Naive thymus-derived CD8-positive, alpha-beta T cell (primary cell): Measurements from ENCODE around the gene CLEC4D. TPM values are rescaled to one million over a fixed set of nuclear protein-coding genes. Genes with fewer than 3 reads are reported as not detected.
A peak's percentile ranks its signal among the peaks of the same experiment; 100 is the strongest.

Experiments used
- ATAC-seq, 2 donors: fragments of 150-1000 bp; cut with Tn5 transposase in 1 of 2; sonication (Bioruptor Pico), chemical (Tn5 transposase) in 1 of 2; 1 replicate in 1 of 2; 2 replicates in 1 of 2; pipeline ENCODE4 v1.10.0; 2021; ENCODE audit warnings: mild to moderate bottlenecking in 2 of 2, moderate library complexity in 2 of 2
- POLR2A ChIA-PET: fragments of 350-600 bp; sonication (Branson Sonifier 250); formaldehyde crosslinking; loops from one replicate; lab custom pipeline; 2021; ENCODE audit warnings: antibody characterized with exemption; lab: Charles Lee
- DNase-seq, 10 donors: peaks; one replicate each; pipeline versions ENCODE4 v3.0.0 to v3.0.0-alpha.2; 2020 to 2022
- H3K27ac Mint-ChIP-seq, 10 donors: one replicate each; pipeline ENCODE4 v1.8.0; 2020 to 2022; ENCODE audit warnings: mild to moderate bottlenecking in 10 of 10, mixed read lengths in 10 of 10, moderate library complexity in 4 of 10, inconsistent platforms in 1 of 10
- H3K27me3 Mint-ChIP-seq, 5 donors: one replicate each; pipeline ENCODE4 v1.8.0; 2021 to 2022; ENCODE audit warnings: mixed read lengths in 5 of 5
- H3K36me3 Mint-ChIP-seq, 3 donors: one replicate each; pipeline ENCODE4 v1.8.0; 2020 to 2022; ENCODE audit warnings: mixed read lengths in 3 of 3, mild to moderate bottlenecking in 2 of 3, inconsistent platforms in 1 of 3
- H3K4me1 Mint-ChIP-seq, 4 donors: one replicate each; pipeline ENCODE4 v1.8.0; 2021 to 2022; ENCODE audit warnings: mixed read lengths in 4 of 4
- H3K4me3 Mint-ChIP-seq, 10 donors: one replicate each; pipeline ENCODE4 v1.8.0; 2020 to 2022; ENCODE audit warnings: mild to moderate bottlenecking in 10 of 10, mixed read lengths in 10 of 10, moderate library complexity in 6 of 10, inconsistent platforms in 1 of 10
- H3K9me3 Mint-ChIP-seq, 9 donors: one replicate each; pipeline ENCODE4 v1.8.0; 2020 to 2022; ENCODE audit warnings: mixed read lengths in 9 of 9, mild to moderate bottlenecking in 3 of 9, inconsistent platforms in 1 of 9, moderate library complexity in 1 of 9
- polyA plus RNA-seq, 3 donors: library from polyadenylated mRNA; unstranded; fragments of 300-500 nt; fragmentation: Illumina TruSeq; gene quantifications; one replicate each; pipeline ENCODE4 v1.2.3, GENCODE V29; 2021
- total RNA-seq, 8 experiments: library from RNA in 2 of 8; stranded (reverse) in 2 of 8; gene quantifications; one replicate each; pipeline ENCODE4 v1.2.3 and lab custom pipeline; 2021 to 2026

Gene CLEC4D
- total and polyA plus RNA-seq, 5 experiments from 2014 or later: not detected

DNA sequence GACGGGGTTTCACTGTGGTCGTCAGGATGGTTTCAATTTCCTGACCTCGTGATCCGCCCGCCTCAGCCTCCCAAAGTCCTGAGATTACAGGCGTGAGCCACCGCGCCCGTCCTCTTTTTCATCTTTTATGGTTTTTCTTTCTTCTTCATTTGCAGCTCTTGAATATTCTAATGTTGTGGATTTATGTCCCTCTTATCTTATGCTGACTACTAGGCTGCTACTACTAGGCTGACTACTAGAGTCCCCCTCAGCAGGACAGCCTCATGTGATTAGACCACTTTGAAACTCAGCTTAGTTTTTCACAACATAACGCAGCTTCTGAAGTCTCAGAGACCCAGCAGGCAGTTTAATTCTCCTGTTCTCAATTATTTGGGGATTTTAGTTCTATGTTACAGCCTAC, 28.3 kb downstream of the CLEC4D start:
- DNase-seq (no peak), ATAC-seq (no peak)
- Mint-ChIP-seq H3K27ac (no peak overlapping the region), H3K4me1 (peaks cover 0 to 13% (median 0%) of the 10 kb centered on the region in 4 donors), H3K27me3 (peaks cover 10 to 25% (median 19%) of the 10 kb centered on the region in 5 donors), H3K4me3 (no peak overlapping the region), H3K36me3 (peaks cover 0 to 1% (median 0%) of the 10 kb centered on the region in 3 donors), H3K9me3 (peaks cover 0 to 3% (median 0%) of the 10 kb centered on the region in 9 donors)
- POLR2A ChIA-PET: no interaction called here

DNA sequence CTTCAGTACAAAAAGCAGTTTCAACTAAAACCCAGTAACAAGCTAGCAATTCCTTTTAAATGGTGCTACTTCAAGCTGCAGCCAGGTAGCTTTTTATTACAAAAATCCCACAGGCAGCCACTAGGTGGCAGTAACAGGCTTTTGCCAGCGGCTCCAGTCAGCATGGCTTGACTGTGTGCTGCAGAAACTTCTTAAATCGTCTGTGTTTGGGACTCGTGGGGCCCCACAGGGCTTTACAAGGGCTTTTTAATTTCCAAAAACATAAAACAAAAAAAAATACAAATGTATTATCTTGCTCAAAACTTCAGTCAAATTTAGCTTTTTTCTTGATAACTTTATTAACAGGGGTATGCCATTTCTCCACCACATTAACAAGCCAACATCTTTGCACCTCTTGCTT, 31.0 kb downstream of the CLEC4D start:
- H3K27me3 Mint-ChIP-seq: peaks cover 10 to 24% (median 15%) of the 10 kb centered on the region in 5 donors
- H3K4me1 Mint-ChIP-seq: peaks cover 0 to 13% (median 0%) of the 10 kb centered on the region in 4 donors
- H3K4me3 Mint-ChIP-seq: peak overlapping the region in 5 of 10 donors; percentile 0 to 56 (median 22)
- H3K9me3 Mint-ChIP-seq: peaks cover 0 to 3% (median 0%) of the 10 kb centered on the region in 9 donors
- peak; percentile 84 to 87 for ATAC-seq
- peaks cover 0 to 1% (median 0%) of the 10 kb centered on the region in 3 donors for H3K36me3 Mint-ChIP-seq
- no peak overlapping the region for H3K27ac Mint-ChIP-seq
- peak; percentile 38 to 81 (median 70) for DNase-seq
- POLR2A ChIA-PET: no interaction called here

GRCh38 chr12:8546591-8546990, 33.3 kb downstream of the CLEC4D start:
- H3K27ac Mint-ChIP-seq: no peak overlapping the region
- ATAC-seq: no peak
- H3K9me3 Mint-ChIP-seq: peaks cover 0 to 2% (median 0%) of the 10 kb centered on the region in 9 donors
- DNase-seq: no peak
- H3K4me1 Mint-ChIP-seq: peaks cover 0 to 7% (median 0%) of the 10 kb centered on the region in 4 donors
- H3K27me3 Mint-ChIP-seq: peaks cover 2 to 9% (median 4%) of the 10 kb centered on the region in 5 donors
- POLR2A ChIA-PET: no interaction called here
- H3K4me3 Mint-ChIP-seq: no peak overlapping the region
- no peaks in the 10 kb centered on the region for H3K36me3 Mint-ChIP-seq

- no peak for DNase-seq
- H3K4me1 Mint-ChIP-seq: peaks cover 0 to 6% (median 0%) of the 10 kb centered on the region in 4 donors
- no peaks in the 10 kb centered on the region for H3K36me3 Mint-ChIP-seq
- POLR2A ChIA-PET: no interaction called here
- no peaks in the 10 kb centered on the region for H3K9me3 Mint-ChIP-seq
- ATAC-seq: no peak
- no peak overlapping the region for H3K4me3 Mint-ChIP-seq
- H3K27me3 Mint-ChIP-seq: peaks cover 0 to 5% (median 3%) of the 10 kb centered on the region in 5 donors
- H3K27ac Mint-ChIP-seq: no peak overlapping the region
These were observed 34.3 kb downstream of the CLEC4D start for GRCh38 chr12:8547645-8548044.

DNA sequence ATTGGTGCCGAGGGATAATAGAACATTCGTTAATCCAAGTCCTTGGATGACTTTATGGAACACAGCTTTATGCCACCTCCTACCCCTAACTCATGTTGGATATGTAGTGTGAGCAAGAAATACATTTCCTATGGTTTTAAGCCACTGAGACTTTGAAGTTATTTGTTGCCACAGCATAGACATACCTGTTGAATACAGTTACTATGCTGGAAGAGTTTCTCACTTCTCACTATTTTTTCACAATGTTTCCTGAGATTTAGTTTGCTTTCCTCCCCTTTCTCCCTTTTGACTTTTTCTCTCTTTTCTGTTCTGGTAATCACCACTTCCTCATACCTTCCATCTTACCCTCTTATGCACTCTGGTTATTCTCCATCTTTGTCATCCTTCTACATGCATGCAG, 34.9 kb downstream of the CLEC4D start:
- H3K27me3 Mint-ChIP-seq: peaks cover 0 to 5% (median 3%) of the 10 kb centered on the region in 5 donors

GRCh38 chr12:8549381-8549780, 36.1 kb downstream of the CLEC4D start:
- ATAC-seq (no peak), DNase-seq (no peak)
- H3K27ac Mint-ChIP-seq: no peak overlapping the region
- no peaks in the 10 kb centered on the region for H3K36me3 Mint-ChIP-seq
- POLR2A ChIA-PET: no interaction called here
- H3K27me3 Mint-ChIP-seq: peaks cover 0 to 5% (median 0%) of the 10 kb centered on the region in 5 donors
- no peak overlapping the region for H3K4me3 Mint-ChIP-seq
- no peaks in the 10 kb centered on the region for H3K9me3 Mint-ChIP-seq
- peaks cover 0 to 4% (median 0%) of the 10 kb centered on the region in 4 donors for H3K4me1 Mint-ChIP-seq

More for the DNA sequence above, 34.9 kb downstream of the CLEC4D start:
- no peaks in the 10 kb centered on the region for H3K36me3 Mint-ChIP-seq
- DNase-seq: no peak
- no peak overlapping the region for H3K4me3 Mint-ChIP-seq
- peaks cover 0 to 6% (median 0%) of the 10 kb centered on the region in 4 donors for H3K4me1 Mint-ChIP-seq
- no peak for ATAC-seq
- no peak overlapping the region for H3K27ac Mint-ChIP-seq
- H3K9me3 Mint-ChIP-seq: no peaks in the 10 kb centered on the region
- POLR2A ChIA-PET: no interaction called here

GRCh38 chr12:8553088-8553627, 39.9 kb downstream of the CLEC4D start:
- Mint-ChIP-seq H3K27me3 (peaks cover 0 to 3% (median 0%) of the 10 kb centered on the region in 5 donors), H3K36me3 (no peaks in the 10 kb centered on the region), H3K27ac (no peak overlapping the region), H3K9me3 (no peaks in the 10 kb centered on the region), H3K4me3 (no peak overlapping the region), H3K4me1 (no peaks in the 10 kb centered on the region)
- no peak for ATAC-seq
- POLR2A ChIA-PET: no interaction called here
- no peak for DNase-seq

DNA sequence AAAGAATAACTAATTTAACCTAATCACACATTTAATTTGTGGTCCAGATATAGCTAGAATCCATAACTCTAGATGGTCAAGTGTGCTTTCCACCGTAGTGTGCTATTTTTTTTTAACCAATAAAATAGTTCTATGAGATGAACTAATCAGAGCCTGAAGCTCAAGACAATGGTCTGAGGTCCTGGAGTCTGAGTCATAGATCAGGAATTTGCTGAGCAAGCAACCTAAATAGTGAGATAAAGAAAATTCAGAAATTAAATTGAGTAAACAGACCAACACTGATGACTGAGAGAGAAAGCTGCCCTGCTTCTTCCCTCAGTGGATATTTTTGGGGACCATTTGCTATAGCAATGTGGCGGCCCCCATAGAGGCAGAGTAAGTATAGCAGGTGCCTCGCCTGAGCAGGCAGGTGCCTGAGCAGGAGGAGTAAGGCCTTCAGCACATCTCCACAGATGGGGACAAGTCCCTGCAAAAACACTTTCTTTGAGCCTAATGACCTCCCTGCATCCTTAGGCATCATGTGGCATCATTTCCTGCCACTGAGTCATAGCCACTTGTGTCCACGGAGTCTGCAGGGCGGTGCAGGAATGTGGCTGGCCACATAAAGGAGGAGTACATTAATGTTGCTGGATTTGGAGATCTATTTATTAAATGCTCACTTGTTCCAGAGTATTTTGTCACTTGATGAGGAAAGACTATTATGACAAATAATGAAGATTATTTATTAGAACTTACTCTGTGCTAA, 41.3 kb downstream of the CLEC4D start:
- DNase-seq (no peak), ATAC-seq (no peak)
- Mint-ChIP-seq H3K4me3 (no peak overlapping the region), H3K9me3 (no peaks in the 10 kb centered on the region), H3K27ac (no peak overlapping the region), H3K36me3 (no peaks in the 10 kb centered on the region), H3K4me1 (no peaks in the 10 kb centered on the region), H3K27me3 (peaks cover 0 to 3% (median 0%) of the 10 kb centered on the region in 5 donors)
- POLR2A ChIA-PET: no interaction called here

GRCh38 chr12:8556531-8557097, 43.3 kb downstream of the CLEC4D start:
- POLR2A ChIA-PET: no interaction called here
- no peaks in the 10 kb centered on the region for H3K4me1 Mint-ChIP-seq
- peaks cover 0 to 3% (median 3%) of the 10 kb centered on the region in 5 donors for H3K27me3 Mint-ChIP-seq
- ATAC-seq (no peak), DNase-seq (no peak)
- H3K4me3 Mint-ChIP-seq: no peak overlapping the region
- H3K9me3 Mint-ChIP-seq: peaks cover 0 to 12% (median 0%) of the 10 kb centered on the region in 9 donors
- no peak overlapping the region for H3K27ac Mint-ChIP-seq
- H3K36me3 Mint-ChIP-seq: peaks cover 0 to 2% (median 0%) of the 10 kb centered on the region in 3 donors

- ATAC-seq (no peak), DNase-seq (no peak)
- peaks cover 0 to 5% (median 3%) of the 10 kb centered on the region in 5 donors for H3K27me3 Mint-ChIP-seq
- no peak overlapping the region for H3K27ac Mint-ChIP-seq
- POLR2A ChIA-PET: no interaction called here
- peaks cover 0 to 16% (median 2%) of the 10 kb centered on the region in 3 donors for H3K36me3 Mint-ChIP-seq
- H3K4me3 Mint-ChIP-seq: no peak overlapping the region
- peaks cover 4 to 25% (median 13%) of the 10 kb centered on the region in 9 donors for H3K9me3 Mint-ChIP-seq
- no peaks in the 10 kb centered on the region for H3K4me1 Mint-ChIP-seq
These were observed 46.4 kb downstream of the CLEC4D start for GRCh38 chr12:8559676-8560075.

DNA sequence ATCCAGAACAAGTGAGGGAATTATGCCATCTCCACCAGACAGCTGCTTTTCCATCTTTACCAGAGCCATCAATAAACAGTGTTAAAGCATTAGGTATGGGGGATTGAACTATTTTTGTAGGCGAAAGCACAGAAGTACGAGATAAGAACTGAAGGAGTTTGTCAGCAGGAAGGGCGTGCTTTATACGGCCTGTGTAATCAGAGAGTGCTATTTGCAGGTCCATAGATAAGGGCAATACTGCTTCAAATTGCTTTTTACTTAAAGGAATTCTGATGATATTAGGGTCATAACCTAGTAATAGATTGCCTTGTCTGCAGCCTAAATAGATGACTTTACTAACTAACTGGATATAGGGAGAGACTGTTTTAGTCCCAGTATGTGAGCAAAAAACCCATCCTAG, 47.7 kb downstream of the CLEC4D start:
- Mint-ChIP-seq H3K4me1 (no peaks in the 10 kb centered on the region), H3K4me3 (no peak overlapping the region), H3K27ac (no peak overlapping the region), H3K36me3 (peaks cover 0 to 16% (median 2%) of the 10 kb centered on the region in 3 donors), H3K9me3 (peaks cover 4 to 25% (median 13%) of the 10 kb centered on the region in 9 donors), H3K27me3 (peaks cover 0 to 7% (median 3%) of the 10 kb centered on the region in 5 donors)
- ATAC-seq (no peak), DNase-seq (no peak)
- POLR2A ChIA-PET: no interaction called here

GRCh38 chr12:8562310-8562709, 49.0 kb downstream of the CLEC4D start:
- H3K27me3 Mint-ChIP-seq: peaks cover 0 to 8% (median 3%) of the 10 kb centered on the region in 5 donors
- no peak overlapping the region for H3K27ac Mint-ChIP-seq
- H3K9me3 Mint-ChIP-seq: peaks cover 4 to 32% (median 13%) of the 10 kb centered on the region in 9 donors
- DNase-seq (no peak), ATAC-seq (no peak)
- no peak overlapping the region for H3K4me3 Mint-ChIP-seq
- H3K4me1 Mint-ChIP-seq: no peaks in the 10 kb centered on the region
- POLR2A ChIA-PET: no interaction called here
- peaks cover 0 to 22% (median 4%) of the 10 kb centered on the region in 3 donors for H3K36me3 Mint-ChIP-seq

DNA sequence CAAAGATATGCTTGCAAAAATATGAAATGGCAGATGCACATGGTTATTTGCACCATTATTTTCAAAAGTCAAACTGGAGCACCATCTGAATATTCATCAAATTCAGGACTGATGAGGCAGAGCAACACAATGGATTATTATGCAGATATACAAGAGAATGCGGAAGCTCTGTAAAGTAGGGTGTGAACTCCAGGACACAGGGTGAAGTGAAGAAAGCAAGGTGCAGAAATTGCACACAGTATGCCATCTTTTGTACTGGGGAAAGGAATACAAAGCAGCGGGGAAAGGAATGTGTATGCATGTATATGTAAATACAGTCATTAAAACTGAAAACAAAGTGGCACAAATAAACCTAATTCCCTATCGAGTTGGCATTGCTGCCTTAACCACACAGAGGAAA, 50.1 kb downstream of the CLEC4D start:
- POLR2A ChIA-PET: no interaction called here
- no peak for ATAC-seq
- Mint-ChIP-seq H3K36me3 (peaks cover 0 to 22% (median 6%) of the 10 kb centered on the region in 3 donors), H3K27me3 (peaks cover 0 to 8% (median 3%) of the 10 kb centered on the region in 5 donors), H3K9me3 (peaks cover 4 to 34% (median 13%) of the 10 kb centered on the region in 9 donors), H3K4me3 (no peak overlapping the region), H3K4me1 (no peaks in the 10 kb centered on the region), H3K27ac (no peak overlapping the region)
- DNase-seq: no peak
